GM21825 (cell line): Measurements from ENCODE around the gene INSC.

Experiments
- ATAC-seq: cut with Tn5 transposase; IDR thresholded peaks from one replicate; pipeline ENCODE4 v1.9.1; 2021; ENCODE audit warnings: mild to moderate bottlenecking, moderate library complexity; ENCODE audit not compliant: unreplicated experiment

Gene INSC

DNA sequence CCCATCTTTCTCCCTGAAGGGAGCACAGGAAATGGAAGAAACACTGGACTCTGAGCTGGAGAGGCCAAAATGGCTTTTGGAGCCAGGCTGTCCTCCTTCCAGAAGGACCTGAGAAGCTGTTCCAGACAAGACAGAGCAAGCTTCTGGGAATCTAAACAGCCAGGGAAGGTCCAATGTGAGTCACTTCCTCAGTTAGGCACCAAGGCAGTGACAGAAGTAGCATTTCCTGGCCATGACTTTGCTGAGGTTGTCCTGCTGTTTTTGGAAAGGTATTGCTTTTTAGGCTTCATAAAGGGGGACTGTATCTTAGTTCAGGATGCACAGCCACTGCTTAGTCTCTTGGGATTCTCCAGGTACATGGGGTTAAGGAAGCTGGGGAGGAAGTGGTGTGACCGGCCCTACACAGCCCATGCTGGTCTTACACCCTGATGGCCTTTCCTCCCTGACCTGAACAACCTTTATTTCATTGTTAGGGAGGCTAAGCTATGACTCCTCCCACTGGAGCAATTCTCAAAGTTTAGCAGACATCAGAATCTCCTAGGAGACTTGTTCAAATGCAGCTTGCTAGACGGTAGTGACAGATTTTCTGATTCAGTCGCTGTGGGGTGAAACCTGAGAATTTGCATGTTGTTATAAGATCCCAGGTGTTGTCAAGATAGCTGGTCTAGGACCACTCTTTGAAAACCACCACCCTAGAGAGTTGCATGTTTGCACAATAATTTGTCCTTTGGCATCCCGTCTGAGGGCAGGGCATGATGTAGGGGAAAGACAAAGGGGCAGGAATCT is 6.8 kb upstream of the INSC start:
- ATAC-seq = peak; percentile 75

DNA sequence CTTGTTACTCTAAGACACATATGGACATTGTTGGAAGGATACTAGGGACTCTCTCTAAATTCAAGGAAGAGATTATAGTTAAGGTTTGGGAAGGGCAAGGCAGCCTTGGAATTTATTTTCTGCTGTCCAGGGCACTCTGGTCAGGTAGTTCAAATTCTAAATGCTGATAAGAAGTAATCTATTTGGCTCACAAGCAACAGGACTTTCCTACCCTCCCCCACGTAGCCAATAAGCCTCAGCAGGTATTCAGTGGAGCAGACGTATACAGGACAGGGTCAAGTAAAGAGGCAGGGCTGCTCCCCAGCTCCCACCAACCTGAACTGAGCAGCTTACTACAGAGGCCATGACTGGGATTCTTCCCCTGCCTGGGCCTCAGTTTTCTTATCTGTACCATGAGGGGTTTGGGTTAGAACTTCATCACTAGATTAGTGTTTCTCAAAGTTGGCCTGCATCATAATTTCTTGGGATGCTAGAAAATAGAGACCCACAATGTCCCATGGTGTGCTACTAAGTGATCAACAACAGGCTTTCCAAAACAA is 6.1 kb upstream of the INSC start:
- ATAC-seq = no peak

DNA sequence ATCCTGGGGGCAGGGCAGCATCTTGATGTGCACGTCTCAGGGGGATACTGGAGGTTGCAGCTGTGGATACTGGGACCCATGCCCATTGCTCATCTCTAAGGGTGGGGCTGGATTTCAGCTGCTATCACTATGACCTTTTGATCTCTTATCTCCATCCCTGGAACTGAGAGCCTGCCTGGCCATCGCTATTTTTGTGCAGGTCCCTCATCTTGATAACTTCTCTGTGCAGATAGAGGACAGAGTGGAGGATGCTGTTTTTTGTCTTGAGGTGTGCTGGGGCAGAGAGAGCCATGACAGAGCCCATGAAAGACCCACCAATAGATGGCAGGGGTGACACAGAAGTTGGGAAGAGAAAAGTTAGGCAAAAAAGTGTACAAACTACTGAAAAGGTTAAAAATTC is 5.1 kb upstream of the INSC start:
- no peak for ATAC-seq

- no peak for ATAC-seq
Measured at GRCh38 chr11:15111215-15111614, 3.5 kb upstream of the INSC start.

GRCh38 chr11:15112131-15112541 is 2.6 kb upstream of the INSC start:
- ATAC-seq = no peak

GRCh38 chr11:15113381-15113780 is 1.3 kb upstream of the INSC start:
- ATAC-seq = peak; percentile 95

DNA sequence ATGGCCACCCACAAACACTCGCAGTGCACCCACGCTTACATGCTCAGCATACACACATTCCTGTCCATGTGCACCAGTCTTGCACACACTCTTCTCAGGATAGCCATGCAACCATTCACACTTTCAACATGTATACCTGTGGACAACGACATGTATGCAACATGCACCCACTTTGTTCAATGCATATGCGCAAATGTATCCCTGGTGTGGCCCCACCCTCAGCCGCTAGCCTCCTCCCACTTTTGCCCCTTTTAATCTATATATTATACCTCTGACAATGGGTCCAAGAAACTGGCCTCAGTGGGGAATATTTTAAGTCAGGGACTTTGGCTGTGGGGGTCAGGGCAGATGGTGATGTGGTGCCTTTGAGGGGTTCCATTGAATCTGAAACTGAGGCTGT is 963 bp downstream of the INSC start:
- ATAC-seq = no peak

DNA sequence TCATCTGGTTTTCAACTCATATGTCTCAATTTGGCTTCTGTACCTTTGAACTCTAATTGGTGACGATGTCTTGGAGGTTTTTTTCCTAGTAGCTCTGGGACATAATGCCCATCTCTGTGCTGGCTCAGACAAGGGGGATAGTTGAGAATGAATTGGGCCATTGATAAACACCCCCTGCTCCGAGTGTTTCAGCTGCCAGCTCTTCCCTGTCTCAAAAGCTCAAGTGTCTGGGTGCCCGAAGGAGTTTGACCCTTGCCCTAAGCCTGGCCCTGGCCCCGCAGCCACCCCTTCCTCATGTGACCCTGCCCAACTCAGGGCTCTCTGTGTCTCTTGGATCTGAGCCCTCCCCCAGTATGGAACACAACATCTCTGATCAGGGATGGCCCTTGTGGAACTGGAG is 3.0 kb downstream of the INSC start:
- ATAC-seq = no peak

GRCh38 chr11:15118431-15118830 is 3.7 kb downstream of the INSC start:
- ATAC-seq = no peak

DNA sequence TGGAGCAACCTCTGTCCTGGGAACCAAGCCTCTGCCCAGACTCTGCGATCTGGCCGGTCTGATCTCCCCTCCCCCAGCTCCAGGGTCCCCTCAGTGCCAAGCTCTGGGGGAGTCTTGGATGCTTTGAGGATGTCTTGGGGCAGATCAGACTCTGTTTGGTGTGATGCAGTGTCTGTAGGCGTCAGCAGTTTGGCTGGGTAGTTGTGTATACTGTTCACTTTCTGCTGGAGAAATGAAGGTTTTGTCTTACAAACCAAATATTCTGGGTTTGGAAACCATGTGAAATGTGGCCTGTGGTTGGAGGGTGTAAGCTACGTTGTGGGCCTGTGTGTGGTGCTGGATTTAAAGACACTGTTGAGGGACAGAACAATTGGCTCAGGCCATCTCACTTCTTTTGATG is 4.6 kb downstream of the INSC start:
- no peak for ATAC-seq

- ATAC-seq = no peak
Measured at GRCh38 chr11:15119826-15120225, 5.1 kb downstream of the INSC start.

GRCh38 chr11:15123849-15124248 is 9.1 kb downstream of the INSC start:
- ATAC-seq = no peak

- ATAC-seq = no peak
Measured at GRCh38 chr11:15124528-15124927, 9.8 kb downstream of the INSC start.

DNA sequence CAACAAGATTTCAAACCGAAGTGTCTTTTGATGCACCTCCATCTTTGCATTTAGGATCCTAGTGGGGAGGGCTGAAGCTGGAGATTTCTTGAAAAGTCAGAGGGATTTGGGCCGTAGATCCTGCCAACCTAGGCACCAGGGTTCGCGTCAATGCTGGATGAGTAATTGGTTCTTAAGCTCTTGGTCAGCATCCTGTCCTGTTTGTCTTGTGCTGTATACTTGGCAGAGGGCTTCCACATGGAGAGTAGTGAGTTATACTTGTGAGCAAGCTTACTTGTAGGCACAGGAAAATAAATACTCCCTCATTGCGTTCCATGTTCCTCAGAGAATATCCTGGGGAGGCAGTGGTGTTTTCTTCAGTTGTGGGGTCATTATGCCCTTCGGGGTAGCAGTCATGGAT is 12.6 kb downstream of the INSC start:
- ATAC-seq = no peak

DNA sequence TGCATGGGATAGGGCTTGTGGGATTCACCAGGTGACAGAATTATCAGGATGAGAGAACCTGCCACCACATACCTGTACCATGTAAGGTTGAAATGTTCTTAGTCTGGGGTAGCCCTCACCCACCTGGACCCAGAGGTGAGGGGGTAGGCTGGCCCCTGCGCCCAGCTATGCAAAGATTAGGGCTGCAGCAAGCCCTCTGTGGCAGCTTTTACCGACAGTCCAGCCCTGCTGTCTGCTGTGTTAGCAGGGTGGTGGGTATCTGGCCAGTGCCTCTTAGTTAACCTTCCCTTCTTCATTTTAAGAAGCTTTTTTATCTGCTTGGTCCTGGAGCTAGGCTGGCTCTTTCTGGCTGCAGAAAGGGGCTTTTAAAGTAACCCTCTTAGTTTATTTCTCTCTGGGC is 13.9 kb downstream of the INSC start:
- no peak for ATAC-seq

- ATAC-seq = no peak
Measured at GRCh38 chr11:15136166-15136565, 21.4 kb downstream of the INSC start.

DNA sequence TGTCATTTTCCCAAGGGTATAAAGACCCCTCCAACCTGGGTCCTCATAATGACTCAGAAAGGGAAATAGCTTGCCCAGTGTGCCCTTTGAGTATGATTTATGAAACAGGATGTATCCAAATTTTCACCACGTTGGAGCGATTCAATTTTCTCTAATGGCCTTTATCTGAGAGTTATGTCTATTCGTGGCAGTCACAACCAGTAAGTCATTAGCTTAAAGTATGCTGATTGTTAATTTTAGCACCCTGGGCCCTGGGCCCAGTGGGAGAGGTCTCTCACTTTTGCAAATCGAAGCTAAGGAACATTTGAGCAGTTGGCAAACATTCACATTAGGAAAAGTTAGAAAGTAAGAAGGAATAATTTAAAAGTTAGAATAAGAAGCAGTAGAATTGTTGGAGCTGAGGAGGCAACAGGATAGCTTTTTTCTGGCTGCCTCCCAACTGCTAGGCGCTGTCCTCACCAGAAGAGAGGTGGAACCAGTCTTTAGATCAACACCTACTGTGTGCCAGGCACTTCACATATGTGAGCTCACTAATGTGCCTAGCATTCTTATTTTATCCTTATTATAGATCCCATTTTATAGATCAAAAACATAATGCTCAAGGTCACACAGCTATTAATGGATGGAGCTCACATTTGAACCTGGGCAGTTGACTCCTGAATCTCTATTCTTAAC is 24.5 kb downstream of the INSC start:
- ATAC-seq = no peak

- no peak for ATAC-seq
Measured at GRCh38 chr11:15139958-15140659, 25.4 kb downstream of the INSC start.

DNA sequence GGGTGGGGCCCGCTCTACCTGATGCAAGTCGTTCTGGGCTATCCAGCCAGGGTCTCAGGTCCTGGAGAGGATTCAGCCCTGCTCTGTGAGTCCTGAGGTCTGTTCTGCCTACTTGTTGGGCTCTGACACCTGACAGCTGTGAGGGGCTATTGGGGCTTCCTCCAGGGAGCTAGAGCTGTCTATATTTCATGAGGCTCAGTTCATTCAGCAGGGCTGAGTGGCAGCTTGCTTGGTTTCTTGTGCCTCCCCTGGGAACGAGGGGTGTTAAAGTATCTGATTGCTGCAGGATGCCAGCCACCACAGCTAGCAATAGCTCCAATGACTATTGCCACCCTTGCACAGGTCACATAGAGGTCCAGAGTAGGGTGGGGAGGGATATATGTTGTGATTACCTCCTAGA is 26.7 kb downstream of the INSC start:
- no peak for ATAC-seq

- ATAC-seq = no peak
Measured at GRCh38 chr11:15142838-15143237, 28.1 kb downstream of the INSC start.

GRCh38 chr11:15143855-15144254 is 29.1 kb downstream of the INSC start:
- ATAC-seq = no peak

- ATAC-seq = no peak
Measured at GRCh38 chr11:15144347-15144746, 29.6 kb downstream of the INSC start.
